HepG2 (cell line): ENCODE results near the gene MRAP. TPM values are rescaled to one million over a fixed set of nuclear protein-coding genes. Genes with fewer than 3 reads are reported as not detected.

ENCODE experiments used
- ATAC-seq: fragments of 200-7000 bp; cut with Tn5 transposase; 3 replicates; pipeline ENCODE4 v1.9.1; 2020; ENCODE audit warnings: mild to moderate bottlenecking, moderate library complexity
- BruUV-seq: library from RNA; stranded (reverse); fragments of 400-500 nt; replicated peaks from 2 replicates; lab custom pipeline; 2021; lab: Mats Ljungman, UMichigan
- CTCF ChIA-PET: fragments of 300-600 bp; formaldehyde crosslinking; extraction: SDS; loops from one replicate; lab custom pipeline; 2021; ENCODE audit warnings: low total read pairs, inconsistent platforms, low intra/inter-chr PET ratio; lab: Yijun Ruan, JAX
- POLR2A ChIA-PET: fragments of 350-600 bp; sonication (Branson Sonifier 250); formaldehyde crosslinking; loops from one replicate; lab custom pipeline; 2020; ENCODE audit warnings: antibody characterized with exemption, inconsistent platforms; lab: Yijun Ruan, JAX
- DNase-seq: peaks from one replicate; pipeline ENCODE4 v3.0.0-alpha.2; 2015; ENCODE audit warnings: low spot score
- FAIRE-seq: peaks from 3 replicates; lab custom pipeline; 2011; peaks lifted over from hg19 to GRCh38; lab: Jason Lieb, UNC
- H2AFZ ChIP-seq: one replicate; pipeline ENCODE4 v1.6.1; 2011; ENCODE audit warnings: low read length, inconsistent platforms
- H3K27ac ChIP-seq: fragments of 300-600 bp; 3 replicates; pipeline ENCODE4 v1.8.0; 2011; ENCODE audit warnings: mixed run types, mild to moderate bottlenecking, mixed read lengths, low read length, inconsistent platforms; ENCODE audit not compliant: insufficient read depth; ENCODE audit errors: extremely low read length
- H3K27me3 ChIP-seq, 2 experiments: fragments of 200-600 bp in 1 of 2; 2 replicates in 1 of 2; 3 replicates in 1 of 2; pipeline versions ENCODE4 v1.6.0 to v1.8.0; 2011; ENCODE audit warnings: low read length in 2 of 2, mild to moderate bottlenecking in 2 of 2, moderate library complexity in 2 of 2, inconsistent platforms in 1 of 2; ENCODE audit not compliant: insufficient read depth in 2 of 2, control insufficient read depth in 1 of 2
- H3K36me3 ChIP-seq, 2 experiments: fragments of 200-600 bp in 1 of 2; replicated peaks in 1 of 2; 2 replicates in 1 of 2; 3 replicates in 1 of 2; pipeline versions ENCODE4 v1.5.1 to v1.8.0; 2011; ENCODE audit warnings: low read length in 2 of 2, inconsistent platforms in 1 of 2; ENCODE audit not compliant: insufficient read depth in 2 of 2, control insufficient read depth in 1 of 2
- H3K4me1 ChIP-seq: 2 replicates; pipeline ENCODE4 v1.5.1; 2012; ENCODE audit warnings: low read length, inconsistent platforms; ENCODE audit not compliant: insufficient read depth
- H3K4me2 ChIP-seq: 2 replicates; pipeline ENCODE4 v1.6.0; 2011; ENCODE audit warnings: low read depth, low read length, inconsistent platforms
- H3K4me3 ChIP-seq, 3 experiments: fragments of 200-600 bp in 1 of 3; sonication (generic), shearing (Covaris generic) in 1 of 3; replicated peaks in 1 of 3; 2 replicates each; pipeline ENCODE4 v1.5.1; 2011 to 2016; ENCODE audit warnings: low read length in 3 of 3, inconsistent platforms in 2 of 3, low read depth in 2 of 3, mild to moderate bottlenecking in 2 of 3, control low read depth in 1 of 3, mixed read lengths in 1 of 3; ENCODE audit not compliant: insufficient read depth in 1 of 3
- H3K79me2 ChIP-seq: one replicate; pipeline ENCODE4 v1.6.1; 2011; ENCODE audit warnings: low read length, inconsistent platforms; ENCODE audit not compliant: insufficient read depth
- H3K9ac ChIP-seq: 2 replicates; pipeline ENCODE4 v1.6.0; 2011; ENCODE audit warnings: mild to moderate bottlenecking, low read depth, low read length, inconsistent platforms; ENCODE audit not compliant: insufficient read depth
- H3K9me3 ChIP-seq: 2 replicates; pipeline ENCODE4 v1.5.1; 2012; ENCODE audit warnings: mild to moderate bottlenecking, low read length
- H4K20me1 ChIP-seq: 2 replicates; pipeline ENCODE4 v1.6.0; 2011; ENCODE audit warnings: inconsistent platforms, mild to moderate bottlenecking, low read length, moderate library complexity; ENCODE audit not compliant: insufficient read depth
- ARID2 ChIP-seq: sonication (generic); formaldehyde crosslinking; IDR thresholded peaks from 2 replicates; pipeline ENCODE4 v1.8.1; 2022; ENCODE audit warnings: mild to moderate bottlenecking, missing genetic modification reagents, borderline replicate concordance
- BCL3 ChIP-seq: sonication (generic); formaldehyde crosslinking; IDR thresholded peaks from 2 replicates; pipeline ENCODE4 v1.5.1; 2020; ENCODE audit warnings: mild to moderate bottlenecking, missing genetic modification reagents, moderate library complexity
- CCDC6 ChIP-seq: sonication (generic); formaldehyde crosslinking; IDR thresholded peaks from 2 replicates; pipeline ENCODE4 v1.8.1; 2022; ENCODE audit warnings: mild to moderate bottlenecking, missing genetic modification reagents, moderate library complexity
- FOXK1 ChIP-seq: sonication (generic); formaldehyde crosslinking; IDR thresholded peaks from 2 replicates; pipeline ENCODE4 v1.4.0; 2020; ENCODE audit warnings: low read depth, missing genetic modification reagents, borderline replicate concordance
- GATAD2A ChIP-seq: IDR thresholded peaks from 2 replicates; pipeline ENCODE4 v1.6.1; 2016
- HNRNPH1 ChIP-seq: fragments of 200-400 bp; formaldehyde crosslinking; optimal IDR thresholded peaks from 2 replicates; pipeline ENCODE3; 2017; ENCODE audit warnings: mild to moderate bottlenecking, low read depth, low read length
- HOXA9 ChIP-seq: sonication (generic); formaldehyde crosslinking; IDR thresholded peaks from 2 replicates; pipeline ENCODE4 v1.8.1; 2022; ENCODE audit warnings: missing genetic modification reagents, mild to moderate bottlenecking, moderate library complexity, borderline replicate concordance
- MEIS2 ChIP-seq: sonication (generic); formaldehyde crosslinking; IDR thresholded peaks from 2 replicates; pipeline ENCODE4 v1.9.0; 2021; ENCODE audit warnings: mild to moderate bottlenecking, missing genetic modification reagents
- RBM22 ChIP-seq: fragments of 200-400 bp; formaldehyde crosslinking; optimal IDR thresholded peaks from 2 replicates; pipeline ENCODE3; 2017; ENCODE audit warnings: mild to moderate bottlenecking, low read length, moderate library complexity
- RFX1 ChIP-seq: fragments of 450-650 bp; IDR thresholded peaks from 2 replicates; pipeline ENCODE4 v1.6.1; 2017
- SIN3A ChIP-seq: IDR thresholded peaks from 2 replicates; pipeline ENCODE4 v1.6.1; 2011; ENCODE audit warnings: low read depth, mild to moderate bottlenecking, control low read depth, low read length, borderline replicate concordance
- ZNF256 ChIP-seq: sonication (generic); formaldehyde crosslinking; conservative IDR thresholded peaks from 2 replicates; pipeline ENCODE4 v1.4.0; 2020; ENCODE audit warnings: missing genetic modification reagents
- ZNF598 ChIP-seq: sonication (generic); formaldehyde crosslinking; IDR thresholded peaks from 2 replicates; pipeline ENCODE4 v1.5.1; 2020; ENCODE audit warnings: mild to moderate bottlenecking, missing genetic modification reagents, borderline replicate concordance
- ZNF672 ChIP-seq: sonication (generic); formaldehyde crosslinking; IDR thresholded peaks from 2 replicates; pipeline ENCODE4 v1.8.1; 2022; ENCODE audit warnings: missing genetic modification reagents
- ZNF724P ChIP-seq: sonication (generic); formaldehyde crosslinking; IDR thresholded peaks from 2 replicates; pipeline ENCODE4 v1.8.0; 2022; ENCODE audit warnings: missing genetic modification reagents, borderline replicate concordance
- ZNF766 ChIP-seq: sonication (generic); formaldehyde crosslinking; IDR thresholded peaks from 2 replicates; pipeline ENCODE4 v1.5.0; 2020; ENCODE audit warnings: missing genetic modification reagents, borderline replicate concordance
- ZSCAN31 ChIP-seq: sonication (generic); formaldehyde crosslinking; IDR thresholded peaks from 2 replicates; pipeline ENCODE4 v1.5.0; 2020; ENCODE audit warnings: low read depth, mild to moderate bottlenecking, missing genetic modification reagents
- WGBS: methylation state at CpG from one replicate; pipeline ENCODE4 v1.1.6; 2017; ENCODE audit warnings: low lambda C conversion rate; 5-methylcytosine and 5-hydroxymethylcytosine counted together
- in situ Hi-C: cut with HindIII; loops from 2 replicates; pipeline ENCODE4 v1.10.0; 2017; ENCODE audit warnings: low pct_unique_long_range_greater_than_20kb; ENCODE audit not compliant: extremely low pct_ligation_motif_present
- intact Hi-C: fragments of 100-400 bp; cut with micrococcal nuclease; formaldehyde crosslinking; loops from one replicate; pipeline ENCODE4 v1.10.0; 2022; ENCODE audit not compliant: unreplicated experiment
- polyA plus RNA-seq, 8 experiments: library from polyadenylated mRNA; depleted of rRNA in 3 of 8; stranded (reverse) in 7 of 8; unstranded in 1 of 8; fragments of >200 nt; fragmentation: Illumina TruSeq in 4 of 8; extraction: Trizol in 4 of 8; gene quantifications; 2 replicates each; pipeline versions ENCODE4 v1.2.1 to v1.2.3, GENCODE V29; 2011 to 2016; ENCODE audit warnings: low read depth in 4 of 8, missing spikeins in 1 of 8, mixed read lengths in 1 of 8; ENCODE audit not compliant: insufficient read depth in 1 of 8
- total RNA-seq, 5 experiments: library from RNA; depleted of rRNA; stranded (reverse); fragments of >200 nt; fragmentation: Illumina TruSeq; extraction: Trizol; gene quantifications; 2 replicates each; pipeline ENCODE4 v1.2.3, GENCODE V29; 2016; ENCODE audit warnings: low read depth in 1 of 5
- TF ChIP-seq, protein P1 (sequence below): sonication (generic); formaldehyde crosslinking; IDR thresholded peaks from 2 replicates; pipeline ENCODE4 v1.5.0; 2020; ENCODE audit warnings: missing genetic modification reagents

The MRAP gene
- total and polyA plus RNA-seq, 2 of the 13 experiments (the other 11 are each of a cell fraction or from before 2014, with no cell fraction given): 0.46 to 1.2 TPM

DNA sequence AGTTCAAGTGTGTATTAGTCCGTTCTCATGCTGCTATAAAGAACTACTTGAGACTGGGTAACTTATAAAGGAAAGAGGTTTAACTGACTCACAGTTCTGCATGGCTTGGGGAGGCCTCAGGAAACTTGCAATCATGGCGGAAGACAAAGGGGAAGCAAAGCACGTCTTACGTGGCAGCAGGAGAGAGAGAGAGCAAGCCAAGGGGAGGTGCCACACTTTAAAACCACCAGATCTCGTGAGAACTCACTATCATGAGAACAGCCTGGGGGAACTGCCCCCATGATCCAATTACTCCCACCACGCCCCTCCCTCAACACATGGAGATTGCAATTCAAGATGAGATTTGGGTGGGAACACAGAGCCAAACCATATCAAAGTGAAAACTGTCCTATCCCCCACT lies 15.7 kb upstream of the MRAP start (continued):
- no peak for TF ChIP-seq HOXA9 (CRISPR knock-in tag)

GRCh38 chr21:32285476-32285875 lies 13.2 kb upstream of the MRAP start:
- intact Hi-C loops: no loop called here
- Histone ChIP-seq H3K4me2 (no peak overlapping the region), H2AFZ (no peak overlapping the region), H3K79me2 (no peaks in the 10 kb centered on the region), H3K4me3 (no peak overlapping the region), H3K9me3 (no peaks in the 10 kb centered on the region), H3K36me3 (no peaks in the 10 kb centered on the region), H4K20me1 (no peaks in the 10 kb centered on the region), H3K27me3 (no peaks in the 10 kb centered on the region), H3K9ac (no peak overlapping the region), H3K4me1 (peaks cover under 1% of the 10 kb centered on the region; the same call in 1 of the 2 replicates), H3K27ac (no peak overlapping the region)
- WGBS: 65% methylated on average over 4 of the region's 4 CpGs
- in situ Hi-C loops: no loop called here
- TF ChIP-seq ZNF724P (no peak), ZSCAN31 (CRISPR knock-in tag) (no peak)
- DNase-seq (no peak), ATAC-seq (no peak), FAIRE-seq (no peak)
- ChIA-PET POLR2A (no interaction called here), CTCF (no interaction called here)
- BruUV-seq: no TSS peak

GRCh38 chr21:32297449-32297848 lies 1.2 kb upstream of the MRAP start:
- CTCF ChIA-PET: no interaction called here

More at GRCh38 chr21:32297449-32297848, 1.2 kb upstream of the MRAP start:
- no peak for TF ChIP-seq RFX1
- no peak for TF ChIP-seq ARID2 (CRISPR knock-in tag)
- TF ChIP-seq CCDC6 (CRISPR knock-in tag): no peak
- TF ChIP-seq GATAD2A (CRISPR knock-in tag): no peak
- no peak for TF ChIP-seq FOXK1
- no peak for TF ChIP-seq ZNF598
- TF ChIP-seq HNRNPH1: no peak
- TF ChIP-seq SIN3A: no peak
- TF ChIP-seq ZNF256: no peak
- no peak for TF ChIP-seq MEIS2 (CRISPR knock-in tag)
- no peak for TF ChIP-seq BCL3 (CRISPR knock-in tag)
- no peak for TF ChIP-seq ZNF766
- TF ChIP-seq ZNF672 (CRISPR knock-in tag): no peak
- no peak for TF ChIP-seq RBM22
- TF ChIP-seq, protein P1, sequence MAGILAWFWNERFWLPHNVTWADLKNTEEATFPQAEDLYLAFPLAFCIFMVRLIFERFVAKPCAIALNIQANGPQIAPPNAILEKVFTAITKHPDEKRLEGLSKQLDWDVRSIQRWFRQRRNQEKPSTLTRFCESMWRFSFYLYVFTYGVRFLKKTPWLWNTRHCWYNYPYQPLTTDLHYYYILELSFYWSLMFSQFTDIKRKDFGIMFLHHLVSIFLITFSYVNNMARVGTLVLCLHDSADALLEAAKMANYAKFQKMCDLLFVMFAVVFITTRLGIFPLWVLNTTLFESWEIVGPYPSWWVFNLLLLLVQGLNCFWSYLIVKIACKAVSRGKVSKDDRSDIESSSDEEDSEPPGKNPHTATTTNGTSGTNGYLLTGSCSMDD (CRISPR knock-in tag): no peak
- H3K4me1 ChIP-seq: peaks cover 44% of the 10 kb centered on the region
- FAIRE-seq (no peak), ATAC-seq (no peak), DNase-seq (no peak)
- in situ Hi-C loops: no loop called here
- H3K9ac ChIP-seq: no peak overlapping the region
- H3K9me3 ChIP-seq: no peaks in the 10 kb centered on the region
- H3K36me3 ChIP-seq: no peaks in the 10 kb centered on the region
- no peaks in the 10 kb centered on the region for H3K27me3 ChIP-seq
- H3K4me2 ChIP-seq: no peak overlapping the region
- no peak overlapping the region for H3K4me3 ChIP-seq
- WGBS: 95% methylated on average over 7 of the region's 7 CpGs
- POLR2A ChIA-PET: no interaction called here
- H3K27ac ChIP-seq: no peak overlapping the region
- H4K20me1 ChIP-seq: no peaks in the 10 kb centered on the region
- no peak overlapping the region for H2AFZ ChIP-seq
- intact Hi-C loops: loop anchor here (5.0 kb wide), 1 partner anchor 35 kb away; no protein-coding TSS in a partner anchor
- no TSS peak for BruUV-seq
- no peaks in the 10 kb centered on the region for H3K79me2 ChIP-seq
